Measurements from ENCODE around the gene BRSK2.
"Not testable (repeated sequence)": the region's sequence is repeated elsewhere in the genome, so short reads cannot be mapped to it uniquely, and the experiment has no call there.

Gene BRSK2

DNA sequence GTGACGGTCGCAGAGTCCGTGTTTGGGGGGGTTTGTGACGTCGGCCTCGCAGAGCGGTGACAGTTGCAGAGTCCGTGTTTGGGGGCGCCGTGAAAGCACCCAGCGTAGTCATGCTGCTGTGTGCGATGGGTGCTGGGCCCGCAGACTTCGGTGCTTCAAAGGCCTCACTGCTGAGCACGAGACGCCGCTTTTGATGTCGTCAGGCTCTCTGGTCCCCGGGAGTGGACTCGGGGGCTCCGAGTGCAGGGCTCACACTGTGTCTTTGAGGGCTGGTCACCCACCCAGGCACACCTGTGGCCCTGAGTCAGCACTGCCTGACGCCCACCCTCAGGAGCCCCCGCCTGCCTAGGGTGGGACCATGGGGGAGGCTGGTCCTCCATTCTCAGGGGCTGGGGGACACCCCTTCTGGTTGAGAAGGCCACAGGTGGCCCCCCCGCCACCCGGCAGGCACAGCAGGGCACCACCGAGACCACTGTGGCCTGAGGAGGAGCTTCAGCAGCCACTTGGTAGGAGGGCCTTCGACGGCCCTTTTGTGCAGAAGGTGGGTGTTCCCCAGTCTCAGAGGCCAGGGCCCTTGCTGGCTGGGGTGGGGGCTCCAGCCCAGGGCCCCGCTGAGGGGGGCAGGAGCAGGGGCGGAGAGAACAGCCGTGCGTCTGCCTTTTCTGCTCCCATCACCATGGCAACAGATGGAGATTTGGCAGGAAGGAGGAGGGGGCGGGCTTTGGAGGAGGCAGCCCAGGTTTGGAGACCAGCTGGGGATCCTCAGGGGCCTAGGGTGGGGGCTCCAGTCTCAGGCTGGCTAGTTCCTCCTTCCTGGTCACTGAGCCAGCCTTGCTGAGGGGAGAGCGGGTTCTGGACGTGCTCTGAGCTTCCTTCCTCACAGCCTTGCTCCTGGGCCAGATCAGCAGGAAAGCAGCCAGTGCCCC lies 20.9 kb downstream of the BRSK2 start:
- DNase-seq, result no peak

- no peak for DNase-seq
These were observed 21.6 kb downstream of the BRSK2 start for GRCh38 chr11:1411301-1411700.

- DNase-seq, result not testable (repeated sequence)
These were observed 22.0 kb downstream of the BRSK2 start for GRCh38 chr11:1411739-1412138.

- no peak for DNase-seq
These were observed 22.8 kb downstream of the BRSK2 start for GRCh38 chr11:1412377-1413095.

DNA sequence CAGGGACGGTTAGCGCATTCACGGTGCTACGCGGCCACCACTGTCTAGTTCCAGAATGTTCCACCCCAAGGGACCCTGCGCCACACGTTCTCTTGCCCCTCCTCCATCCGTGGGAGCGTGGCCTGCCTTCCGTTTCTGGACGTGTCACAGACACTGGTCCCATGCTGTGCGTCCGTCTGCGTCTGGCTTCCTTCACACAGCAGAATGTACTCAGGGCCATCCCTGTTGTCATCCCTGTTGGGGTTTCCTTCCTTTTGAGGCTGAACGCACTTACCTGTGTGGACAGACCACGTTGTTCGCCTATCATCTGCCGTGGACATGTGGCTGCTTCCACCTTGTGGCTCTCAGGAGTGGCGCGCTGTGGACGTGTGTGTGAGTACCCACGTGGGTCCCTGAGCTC lies 24.9 kb downstream of the BRSK2 start:
- DNase-seq, result no peak

GRCh38 chr11:1415631-1416030 lies 25.9 kb downstream of the BRSK2 start:
- no peak for DNase-seq

- not testable (repeated sequence) for DNase-seq
These were observed 28.6 kb downstream of the BRSK2 start for GRCh38 chr11:1418192-1418795.

DNA sequence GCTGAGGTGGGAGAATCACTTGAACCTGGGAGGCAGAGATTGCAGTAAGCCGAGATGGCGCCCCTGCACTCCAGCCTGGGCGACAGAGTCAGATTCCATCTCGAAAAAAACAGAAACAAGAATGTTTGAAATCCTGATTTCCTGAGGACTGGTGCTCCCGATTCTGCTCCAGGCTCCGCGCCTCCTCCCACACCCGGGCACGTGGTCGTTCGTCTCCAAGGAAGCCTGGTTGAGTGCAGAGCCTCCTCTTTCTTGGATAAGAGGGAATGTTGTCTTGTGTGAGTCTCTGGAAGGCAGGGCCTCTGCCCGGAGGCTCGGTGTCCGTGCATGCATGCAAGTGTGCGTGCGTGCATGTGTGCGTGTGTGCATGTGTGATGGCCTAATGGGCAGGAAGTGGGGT lies 30.1 kb downstream of the BRSK2 start:
- no peak for DNase-seq

DNA sequence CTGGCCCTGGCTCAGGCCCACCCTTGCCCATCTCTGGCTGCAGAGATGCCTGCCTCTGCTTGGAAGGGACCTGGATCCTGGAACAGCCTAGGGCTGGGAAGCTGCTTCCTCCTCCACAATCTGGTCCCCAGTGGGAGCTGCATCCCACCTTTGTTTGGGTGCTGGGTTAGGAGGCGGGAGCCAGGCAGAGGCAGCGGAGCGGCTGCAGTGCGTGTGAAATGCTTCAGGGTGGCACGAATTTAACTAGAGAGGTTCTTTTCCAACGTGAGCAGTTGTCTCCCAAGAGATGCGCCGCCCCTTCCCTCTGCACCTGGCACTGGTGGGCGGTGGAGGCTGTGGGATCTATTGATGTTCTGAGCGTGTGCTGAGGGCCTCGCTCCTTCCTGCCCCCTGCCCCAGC lies 31.6 kb downstream of the BRSK2 start:
- no peak for DNase-seq

- DNase-seq, result no peak
These were observed 32.7 kb downstream of the BRSK2 start for GRCh38 chr11:1422481-1422880.

- no peak for DNase-seq
These were observed 33.2 kb downstream of the BRSK2 start for GRCh38 chr11:1422981-1423380.

DNA sequence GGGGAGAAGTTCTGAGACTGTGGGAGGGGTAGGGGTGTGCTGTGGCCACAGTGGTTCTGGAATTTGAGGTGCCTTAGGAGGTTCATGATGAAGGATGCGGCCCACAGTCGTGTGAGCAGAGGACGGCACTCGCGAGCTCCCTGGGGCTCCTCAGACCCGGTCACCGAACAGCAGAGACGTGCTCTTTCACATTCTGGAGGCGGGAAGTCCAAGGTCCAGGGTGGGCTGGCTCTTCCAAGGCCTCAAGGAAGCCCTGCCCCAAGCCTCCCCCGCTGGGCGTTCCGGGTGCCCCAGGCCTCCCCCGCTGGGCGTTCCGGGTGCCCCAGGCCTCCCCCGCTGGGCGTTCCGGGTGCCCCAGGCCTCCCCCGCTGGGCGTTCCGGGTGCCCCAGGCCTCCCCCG lies 33.7 kb downstream of the BRSK2 start:
- not testable (repeated sequence) for DNase-seq

DNA sequence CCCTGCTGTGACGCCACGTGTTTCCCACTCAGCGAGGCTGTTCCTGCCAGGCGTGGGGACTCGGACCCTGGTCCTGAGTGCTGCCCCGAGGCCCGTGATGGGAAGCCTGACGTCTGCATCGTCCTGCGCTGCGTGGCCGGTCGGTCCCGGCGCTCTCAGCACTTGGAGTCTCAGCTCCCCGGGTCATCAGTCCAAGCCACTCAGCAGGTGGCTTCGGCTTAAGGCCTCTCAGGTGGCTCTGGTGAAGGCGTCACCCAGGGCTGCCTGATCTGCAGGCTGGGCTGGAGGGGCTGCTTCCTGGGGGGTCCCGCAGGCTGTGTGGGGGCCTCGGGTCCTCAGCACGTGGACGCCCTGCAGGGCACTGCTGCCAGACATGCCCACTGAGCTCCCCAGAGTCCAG lies 35.3 kb downstream of the BRSK2 start:
- DNase-seq, result no peak

DNA sequence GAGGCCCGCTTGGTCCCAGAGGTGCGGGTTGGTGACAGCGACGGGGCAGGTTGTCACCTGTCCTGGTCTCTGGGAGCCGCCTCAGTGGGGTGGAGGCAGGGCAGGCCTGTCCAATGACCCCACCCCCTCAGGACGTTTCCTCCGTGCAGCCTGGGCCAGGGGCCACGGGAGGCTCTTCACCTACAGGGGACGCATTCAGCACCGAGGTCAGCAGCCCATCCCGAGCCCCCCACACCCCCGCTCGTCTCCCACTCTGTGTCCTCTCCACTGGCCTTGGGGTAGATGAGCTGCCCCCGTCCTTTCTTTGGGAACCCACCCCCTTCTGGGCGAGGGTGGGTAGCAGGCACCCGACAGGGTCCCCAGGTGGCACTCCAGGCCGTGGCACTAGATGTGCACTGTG lies 35.7 kb downstream of the BRSK2 start:
- no peak for DNase-seq

DNA sequence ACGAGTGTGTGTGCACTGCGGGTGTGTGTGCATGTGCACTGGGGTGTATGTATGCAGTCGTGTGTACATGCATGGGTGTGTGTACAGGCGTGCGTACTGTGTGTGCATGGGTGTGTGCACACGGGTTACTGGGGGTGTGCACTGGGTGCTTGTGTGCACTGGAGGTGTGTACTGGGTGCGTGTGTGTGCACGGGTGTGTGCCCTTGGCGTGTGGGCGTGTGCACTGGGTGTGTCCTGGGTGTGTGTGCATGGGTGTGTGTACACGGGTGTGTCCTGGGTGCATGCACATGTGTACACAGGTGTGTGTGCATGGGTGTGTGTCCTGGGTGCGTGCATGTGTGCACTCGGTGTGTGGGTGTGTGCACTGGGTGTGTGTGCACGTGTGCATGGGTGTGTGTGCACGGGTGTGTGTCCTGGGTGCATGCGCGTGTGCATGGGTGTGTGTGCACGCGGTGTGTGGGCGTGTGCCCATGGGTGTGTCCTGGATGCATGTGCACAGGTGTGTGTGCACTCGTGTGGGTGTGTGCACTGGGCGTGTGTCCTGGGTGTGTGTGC lies 39.1 kb downstream of the BRSK2 start:
- DNase-seq, result no peak

GRCh38 chr11:1433568-1433967 lies 43.8 kb downstream of the BRSK2 start:
- no peak for DNase-seq

DNA sequence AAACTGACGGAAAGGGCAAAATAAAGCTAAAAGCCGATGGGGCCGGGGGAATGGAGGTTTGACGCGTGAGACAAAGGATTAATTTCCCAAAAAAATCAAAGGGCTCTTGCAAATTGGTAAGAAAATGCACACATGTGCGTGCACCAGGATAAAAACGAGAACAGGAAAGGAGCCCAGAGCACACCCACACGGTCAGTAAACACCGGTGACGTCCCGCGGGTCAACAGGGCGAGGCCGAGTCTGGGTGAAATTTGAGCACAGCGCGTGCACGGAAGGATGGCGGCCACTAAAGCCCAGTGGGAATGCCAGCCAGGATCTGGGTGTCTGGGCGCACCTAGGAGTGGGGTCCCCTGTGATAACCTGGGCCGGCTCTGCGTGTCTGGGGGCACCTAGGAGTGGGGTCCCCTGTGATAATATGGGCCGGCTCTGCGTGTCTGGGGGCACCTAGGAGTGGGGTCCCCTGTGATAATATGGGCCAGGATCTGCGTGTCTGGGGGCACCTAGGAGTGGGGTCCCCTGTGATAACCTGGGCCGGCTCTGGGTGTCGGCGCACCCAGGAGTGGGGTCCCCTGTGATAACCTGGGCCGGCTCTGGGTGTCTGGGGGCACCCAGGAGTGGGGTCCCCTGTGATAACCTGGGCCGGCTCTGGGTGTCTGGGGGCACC lies 44.4 kb downstream of the BRSK2 start:
- no peak for DNase-seq

- not testable (repeated sequence) for DNase-seq
These were observed 45.7 kb downstream of the BRSK2 start for GRCh38 chr11:1435479-1435819.

- DNase-seq, result no peak
These were observed 46.2 kb downstream of the BRSK2 start for GRCh38 chr11:1435820-1436467.

DNA sequence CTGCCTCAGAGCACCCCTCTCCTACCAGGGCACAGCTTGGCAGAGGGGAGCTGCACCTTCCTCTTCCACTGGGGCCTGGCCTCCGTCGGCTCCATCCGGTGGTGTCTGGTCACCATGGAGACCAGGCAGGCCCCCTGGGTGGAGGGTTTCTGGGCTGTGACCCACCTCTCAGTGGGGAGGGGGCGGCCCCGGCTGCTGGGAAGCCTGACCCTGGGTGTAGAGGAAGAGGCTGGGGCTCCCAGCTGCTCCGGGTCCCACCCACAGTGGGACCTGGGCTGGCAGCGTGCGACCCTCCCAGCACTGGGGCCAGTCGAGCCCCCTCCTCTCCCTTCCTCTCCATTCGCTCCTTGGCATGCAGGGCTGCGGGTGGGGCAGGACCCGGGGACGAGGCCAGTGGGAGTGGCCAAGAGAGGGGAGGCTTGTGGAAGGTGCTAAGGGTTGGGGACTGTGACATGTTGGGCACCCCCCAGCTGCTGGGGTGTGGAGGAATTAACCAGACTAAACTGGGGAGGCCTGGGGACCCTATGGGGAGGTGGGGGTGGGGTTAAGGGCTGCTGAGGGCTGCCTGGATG lies 46.8 kb downstream of the BRSK2 start:
- no peak for DNase-seq

- no peak for DNase-seq
These were observed 47.8 kb downstream of the BRSK2 start for GRCh38 chr11:1437500-1437899.

All from NCI-H510A (cell line).